Islet precursor cell (in vitro differentiated cells): Measurements from ENCODE around the gene LARGE2.

Experiments used
- DNase-seq: peaks from one replicate; pipeline ENCODE4 v3.0.0-alpha.2; 2018

LARGE2 gene

DNA sequence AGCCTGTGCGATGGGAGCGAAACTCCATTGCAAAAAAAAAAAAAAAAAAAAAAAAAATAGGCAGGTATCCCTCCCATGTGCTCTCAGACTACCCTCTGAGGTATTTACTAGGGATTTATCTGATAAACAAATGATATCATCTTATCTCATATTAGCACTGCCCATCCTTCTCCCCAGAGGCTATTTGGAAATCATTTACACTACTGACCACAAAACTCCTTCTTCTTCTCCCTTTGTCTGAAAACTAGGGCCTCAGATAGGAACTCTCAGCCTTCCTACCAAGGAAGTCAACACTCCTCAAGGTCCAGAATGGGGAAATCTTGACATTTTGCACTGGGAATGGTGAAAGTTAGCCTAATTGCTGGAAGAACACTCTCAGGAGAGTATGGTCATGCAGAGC, 46.4 kb downstream of the LARGE2 start:
- no peak for DNase-seq

DNA sequence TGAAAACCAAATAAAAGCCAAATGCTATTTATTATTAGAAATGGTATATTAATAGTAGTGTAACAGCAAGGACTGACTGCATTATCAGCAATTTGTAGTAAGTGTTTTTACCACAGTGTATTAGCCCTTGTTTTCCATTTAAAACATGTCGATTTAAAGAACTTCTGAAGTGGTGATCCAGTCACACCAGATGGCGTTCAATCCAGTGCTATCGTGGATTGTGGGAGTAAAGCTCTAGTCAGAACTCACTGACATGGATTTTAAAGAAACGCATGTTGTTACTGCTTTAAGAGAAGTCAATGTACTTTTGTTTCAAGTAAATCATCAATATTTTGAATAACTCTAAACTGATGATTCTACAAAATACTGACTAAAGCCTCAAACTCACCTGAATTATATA, 51.1 kb downstream of the LARGE2 start:
- DNase-seq = no peak

DNA sequence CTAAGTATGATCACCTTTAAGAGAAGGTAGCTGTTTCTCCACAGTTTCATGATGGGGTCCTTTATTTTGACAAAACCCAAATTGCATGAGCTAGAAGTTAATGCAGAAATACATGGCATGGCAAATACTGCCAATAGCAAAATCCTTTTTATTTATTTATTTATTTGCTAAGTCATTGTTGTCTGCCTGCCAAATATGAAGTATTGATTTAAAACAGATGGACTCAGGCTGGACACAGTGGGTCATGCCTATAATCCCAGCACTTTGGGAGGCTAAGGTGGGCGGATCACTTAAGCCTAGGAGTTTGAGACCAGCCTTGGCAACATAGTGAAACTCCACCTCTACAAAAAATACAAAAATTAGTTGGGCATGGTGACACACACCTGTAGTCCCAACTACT, 52.4 kb downstream of the LARGE2 start:
- no peak for DNase-seq
